ENCODE results near the gene LCN10.

LCN10 gene

GRCh38 chr9:136703276-136703860 lies 39.4 kb downstream of the LCN10 start:
- H3K4me3 ChIP-seq (replicated peaks; ENCODE audit: low read depth, low read length), result no peak overlapping the region
- no peak for TF ChIP-seq CTCF (IDR thresholded peaks at IDR 0.05; ENCODE audit: low read length, missing control alignments)
- no peak for DNase-seq (ENCODE audit: low read depth)

- no peak for DNase-seq (ENCODE audit: low read depth)
- no peak for TF ChIP-seq CTCF (IDR thresholded peaks at IDR 0.05; ENCODE audit: low read length, missing control alignments)
- H3K4me3 ChIP-seq (replicated peaks; ENCODE audit: low read depth, low read length), result no peak overlapping the region
Observed at GRCh38 chr9:136701668-136702053, 41.1 kb downstream of the LCN10 start.

- TF ChIP-seq CTCF (IDR thresholded peaks at IDR 0.05; ENCODE audit: low read length, missing control alignments), result no peak
- H3K4me3 ChIP-seq (replicated peaks; ENCODE audit: low read depth, low read length), result no peak overlapping the region
- no peak for DNase-seq (ENCODE audit: low read depth)
Observed at GRCh38 chr9:136700959-136701667, 41.6 kb downstream of the LCN10 start.

GRCh38 chr9:136700304-136700703 lies 42.4 kb downstream of the LCN10 start:
- no peak for TF ChIP-seq CTCF (IDR thresholded peaks at IDR 0.05; ENCODE audit: low read length, missing control alignments)
- H3K4me3 ChIP-seq (replicated peaks; ENCODE audit: low read depth, low read length), result no peak overlapping the region
- no peak for DNase-seq (ENCODE audit: low read depth)

- DNase-seq (ENCODE audit: low read depth), result no peak
- no peak for TF ChIP-seq CTCF (IDR thresholded peaks at IDR 0.05; ENCODE audit: low read length, missing control alignments)
- no peak overlapping the region for H3K4me3 ChIP-seq (replicated peaks; ENCODE audit: low read depth, low read length)
Observed at GRCh38 chr9:136698635-136699246, 44.0 kb downstream of the LCN10 start.

- no peak overlapping the region for H3K4me3 ChIP-seq (replicated peaks; ENCODE audit: low read depth, low read length)
- DNase-seq (ENCODE audit: low read depth), result no peak
- TF ChIP-seq CTCF (IDR thresholded peaks at IDR 0.05; ENCODE audit: low read length, missing control alignments), result no peak
Observed at GRCh38 chr9:136697821-136698526, 44.8 kb downstream of the LCN10 start.

Data from fibroblast of pulmonary artery (primary cell).